ENCODE measurements around the gene RUNX1.
"Not testable (repeated sequence)": the region's sequence is repeated elsewhere in the genome, so short reads cannot be mapped to it uniquely, and the experiment has no call there.

Gene RUNX1

GRCh38 chr21:34966881-34967280, 82.2 kb downstream of the RUNX1 start:
- not testable (repeated sequence) for DNase-seq

GRCh38 chr21:34965200-34966174, 83.6 kb downstream of the RUNX1 start:
- no peak for DNase-seq

GRCh38 chr21:34962586-34963222, 86.4 kb downstream of the RUNX1 start:
- no peak for DNase-seq

- DNase-seq, result no peak
Measured at GRCh38 chr21:34962136-34962535, 87.0 kb downstream of the RUNX1 start.

- no peak for DNase-seq
Measured at GRCh38 chr21:34960687-34961086, 88.4 kb downstream of the RUNX1 start.

- no peak for DNase-seq
Measured at GRCh38 chr21:34959607-34960006, 89.5 kb downstream of the RUNX1 start.

GRCh38 chr21:34958040-34958439, 91.1 kb downstream of the RUNX1 start:
- no peak for DNase-seq

GRCh38 chr21:34956416-34957316, 92.4 kb downstream of the RUNX1 start:
- no peak for DNase-seq

- no peak for DNase-seq
Measured at GRCh38 chr21:34953950-34954349, 95.2 kb downstream of the RUNX1 start.

- no peak for DNase-seq
Measured at GRCh38 chr21:34952701-34953100, 96.4 kb downstream of the RUNX1 start.

- not testable (repeated sequence) for DNase-seq
Measured at GRCh38 chr21:34951868-34952267, 97.2 kb downstream of the RUNX1 start.

GRCh38 chr21:34950980-34951379, 98.1 kb downstream of the RUNX1 start:
- DNase-seq, result no peak

GRCh38 chr21:34949499-34949898, 99.6 kb downstream of the RUNX1 start:
- DNase-seq, result no peak

- DNase-seq, result no peak
Measured at GRCh38 chr21:34949030-34949429, 100.1 kb downstream of the RUNX1 start.

GRCh38 chr21:34948157-34948556, 100.9 kb downstream of the RUNX1 start:
- no peak for DNase-seq

GRCh38 chr21:34946916-34947534, 102.1 kb downstream of the RUNX1 start:
- DNase-seq, result no peak

- no peak for DNase-seq
Measured at GRCh38 chr21:34946385-34946840, 102.7 kb downstream of the RUNX1 start.

GRCh38 chr21:34945288-34945687, 103.8 kb downstream of the RUNX1 start:
- DNase-seq, result no peak

- no peak for DNase-seq
Measured at GRCh38 chr21:34944015-34944755, 104.9 kb downstream of the RUNX1 start.

GRCh38 chr21:34942911-34943310, 106.2 kb downstream of the RUNX1 start:
- no peak for DNase-seq

GRCh38 chr21:34941162-34941561, 107.9 kb downstream of the RUNX1 start:
- no peak for DNase-seq
